ENCODE data around the gene CLDN22.

DNA sequence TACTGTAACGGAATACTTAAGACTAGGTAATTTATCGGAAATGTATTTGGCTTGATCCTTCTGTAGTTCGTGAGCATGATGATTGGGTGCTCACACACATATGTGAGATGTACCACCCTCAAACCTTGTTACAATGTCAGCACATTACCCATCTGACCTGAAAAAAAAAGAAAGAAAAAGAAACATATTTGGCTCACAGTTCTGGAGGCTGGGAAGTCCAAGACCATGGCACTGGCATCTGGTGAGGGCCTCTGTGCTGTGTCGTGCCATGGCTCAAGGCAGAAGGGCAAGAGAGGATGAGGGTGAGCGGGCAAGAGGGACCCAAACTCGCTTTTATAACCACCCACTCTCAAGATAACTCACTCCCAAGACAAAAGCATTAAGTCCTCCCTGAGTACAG lies 9.2 kb upstream of the CLDN22 start:
- TF ChIP-seq, protein P1, sequence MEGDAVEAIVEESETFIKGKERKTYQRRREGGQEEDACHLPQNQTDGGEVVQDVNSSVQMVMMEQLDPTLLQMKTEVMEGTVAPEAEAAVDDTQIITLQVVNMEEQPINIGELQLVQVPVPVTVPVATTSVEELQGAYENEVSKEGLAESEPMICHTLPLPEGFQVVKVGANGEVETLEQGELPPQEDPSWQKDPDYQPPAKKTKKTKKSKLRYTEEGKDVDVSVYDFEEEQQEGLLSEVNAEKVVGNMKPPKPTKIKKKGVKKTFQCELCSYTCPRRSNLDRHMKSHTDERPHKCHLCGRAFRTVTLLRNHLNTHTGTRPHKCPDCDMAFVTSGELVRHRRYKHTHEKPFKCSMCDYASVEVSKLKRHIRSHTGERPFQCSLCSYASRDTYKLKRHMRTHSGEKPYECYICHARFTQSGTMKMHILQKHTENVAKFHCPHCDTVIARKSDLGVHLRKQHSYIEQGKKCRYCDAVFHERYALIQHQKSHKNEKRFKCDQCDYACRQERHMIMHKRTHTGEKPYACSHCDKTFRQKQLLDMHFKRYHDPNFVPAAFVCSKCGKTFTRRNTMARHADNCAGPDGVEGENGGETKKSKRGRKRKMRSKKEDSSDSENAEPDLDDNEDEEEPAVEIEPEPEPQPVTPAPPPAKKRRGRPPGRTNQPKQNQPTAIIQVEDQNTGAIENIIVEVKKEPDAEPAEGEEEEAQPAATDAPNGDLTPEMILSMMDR (IDR thresholded peaks at IDR 0.05), result no peak
- no peak for TF ChIP-seq POLR2A (IDR thresholded peaks at IDR 0.05)
